Spleen (tissue), 11 donors: ENCODE data around the gene SAMD15. TPM values are rescaled to one million over a fixed set of nuclear protein-coding genes. Genes with fewer than 3 reads are reported as not detected.

Source experiments
- DNase-seq: peaks from one replicate; pipeline ENCODE4 v3.0.0-alpha.2; 2020
- H3K27ac ChIP-seq, 8 donors: fragments of 200-600 bp; sonication (generic) in 7 of 8; 1 replicate in 4 of 8; 2 replicates in 4 of 8; pipeline versions ENCODE4 v1.5.0 to v1.8.0; 2016 to 2021; ENCODE audit warnings: inconsistent platforms in 4 of 8, mild to moderate bottlenecking in 4 of 8, moderate library complexity in 1 of 8
- H3K27me3 ChIP-seq, 7 donors: fragments of 200-600 bp; sonication (generic) in 6 of 7; replicated peaks in 1 of 7; 1 replicate in 4 of 7; 2 replicates in 3 of 7; pipeline versions ENCODE4 v1.5.0 to v1.8.0; 2016 to 2021; ENCODE audit warnings: inconsistent platforms in 3 of 7, mild to moderate bottlenecking in 1 of 7
- H3K36me3 ChIP-seq, 6 donors: fragments of 200-600 bp; sonication (generic) in 5 of 6; 1 replicate in 4 of 6; 2 replicates in 2 of 6; pipeline versions ENCODE4 v1.5.0 to v1.8.0; 2016 to 2021; ENCODE audit warnings: inconsistent platforms in 2 of 6
- H3K4me1 ChIP-seq, 6 donors: fragments of 200-600 bp; sonication (generic) in 5 of 6; 1 replicate in 3 of 6; 2 replicates in 3 of 6; pipeline versions ENCODE4 v1.5.0 to v1.8.0; 2016 to 2021; ENCODE audit warnings: inconsistent platforms in 3 of 6
- H3K4me3 ChIP-seq, 8 donors: fragments of 200-600 bp; sonication (generic) in 7 of 8; 1 replicate in 4 of 8; 2 replicates in 4 of 8; pipeline versions ENCODE4 v1.5.0 to v1.8.0; 2016 to 2021; ENCODE audit warnings: inconsistent platforms in 4 of 8, mild to moderate bottlenecking in 4 of 8, moderate library complexity in 2 of 8
- H3K9me3 ChIP-seq, 8 donors: fragments of 200-600 bp; sonication (generic) in 7 of 8; 1 replicate in 4 of 8; 2 replicates in 4 of 8; pipeline versions ENCODE4 v1.5.0 to v1.8.0; 2016 to 2021; ENCODE audit warnings: inconsistent platforms in 4 of 8
- POLR2A ChIP-seq, 3 donors: fragments of 450-650 bp; IDR thresholded peaks; one replicate each; pipeline ENCODE4 v1.5.1; 2017; ENCODE audit warnings: antibody characterized with exemption in 3 of 3, mild to moderate bottlenecking in 1 of 3
- POLR2AphosphoS5 ChIP-seq, 3 donors: sonication (generic); formaldehyde crosslinking; IDR thresholded peaks; one replicate each; pipeline ENCODE4 v1.5.1; 2017; ENCODE audit warnings: antibody characterized with exemption in 3 of 3
- WGBS, 5 donors: extraction: QIAGEN DNeasy Blood & Tissue Kit in 3 of 5; methylation state at CpG; one replicate each; pipeline versions ENCODE4 v1.1.5 to v1.1.7; 2013 to 2018; 5-methylcytosine and 5-hydroxymethylcytosine counted together
- intact Hi-C: fragments of 100-400 bp; cut with DNase I; formaldehyde crosslinking; loops from one replicate; pipeline ENCODE4 v1.15.0; 2023; ENCODE audit warnings: low total_unique reads
- polyA plus RNA-seq, 3 donors: library from polyadenylated mRNA; stranded (reverse); fragments of 200-250 nt; gene quantifications; one replicate each; pipeline ENCODE4 v1.2.1, GENCODE V29; 2013
- total RNA-seq, 7 donors: library from RNA; depleted of rRNA in 3 of 7; stranded (reverse); fragments of >200 nt in 3 of 7; fragmentation: NEBNext Ultra II Directional in 4 of 7; extraction: Animal tissue kit (Norgen Biotek cat#: 25700) in 4 of 7; gene quantifications; one replicate each; pipeline versions ENCODE4 v1.1.0 to v1.2.1, GENCODE V29; 2016 to 2021
- TF ChIP-seq, protein P1 (sequence below), 11 experiments: fragments of 200-600 bp in 7 of 11; fragments of 450-650 bp in 4 of 11; sonication (generic) in 4 of 11; IDR thresholded peaks in 8 of 11; conservative IDR thresholded peaks in 3 of 11; 1 replicate in 7 of 11; 2 replicates in 4 of 11; pipeline versions ENCODE4 v1.4.0 to v1.8.0; 2016 to 2021; ENCODE audit warnings: antibody characterized with exemption in 11 of 11, inconsistent platforms in 4 of 11, mild to moderate bottlenecking in 1 of 11
- donor health status: healthy with polysubstance abuse.
- donor health status: DM: no; HTN: no; CAD: no; lungs with moderate emphysema.
- donor health status: DM: no; HTN: no; CAD: no.
- donor health status: Bipolar disorder and iron deficiency.
- donor health status: healthy.
- donor health status: DM: no; HTN: no; CAD: no.
- donor health status: DM: yes; HTN: yes; CAD: no.

Gene SAMD15
- total and polyA plus RNA-seq, 10 donors: 0.15 to 1.7 (median 0.79) TPM; not detected in 1

DNA sequence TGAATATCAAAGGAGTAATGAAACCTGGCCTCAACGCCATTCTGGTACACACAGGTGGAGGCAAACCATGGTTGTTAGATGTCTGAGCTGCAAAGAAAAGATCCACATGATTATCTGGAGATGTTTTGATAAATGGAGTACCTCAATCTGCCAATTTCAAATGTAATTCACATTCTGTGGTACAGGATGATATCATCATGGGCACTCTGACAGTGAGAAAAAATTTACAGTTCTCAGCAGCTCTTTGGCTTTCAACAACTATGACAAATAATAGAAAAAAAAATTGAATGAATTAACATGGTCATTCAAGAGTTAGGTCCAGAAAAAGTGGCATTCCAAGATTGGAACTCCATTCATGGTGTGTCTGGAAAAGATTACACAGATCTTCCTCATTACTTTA lies 17.6 kb upstream of the SAMD15 start:
- Histone ChIP-seq H3K27me3 (no peaks in the 10 kb centered on the region), H3K9me3 (no peaks in the 10 kb centered on the region), H3K4me3 (no peak overlapping the region), H3K27ac (no peak overlapping the region), H3K36me3 (peaks cover 0 to 11% (median 0%) of the 10 kb centered on the region in 6 donors), H3K4me1 (peaks cover 0 to 30% (median 0%) of the 10 kb centered on the region in 6 donors)
- no peak for DNase-seq
- TF ChIP-seq POLR2AphosphoS5 (IDR thresholded peaks at IDR 0.05): no peak
- 86 to 100% (median 94%) methylated on average over 1 of the region's 1 CpG for WGBS, 5 donors
- intact Hi-C loops: no loop called here

DNA sequence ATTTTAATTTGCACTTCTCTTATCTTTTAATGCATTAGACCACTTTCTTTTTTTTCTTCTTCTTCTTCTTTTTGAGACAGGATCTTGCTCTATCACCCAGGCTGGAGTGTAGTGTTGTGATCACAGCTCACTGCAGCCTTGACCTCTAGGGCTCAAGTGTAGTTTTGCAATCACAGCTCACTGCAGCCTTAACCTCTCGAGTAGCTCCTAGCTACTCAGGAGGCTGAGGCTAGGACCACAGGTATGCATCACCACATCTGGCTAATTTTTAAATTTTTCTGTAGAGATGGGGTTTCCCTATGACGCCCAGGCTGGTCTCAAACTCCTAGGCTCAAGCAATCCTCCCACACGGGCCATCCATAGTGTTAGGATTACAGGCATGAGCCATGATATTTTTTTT lies 13.0 kb upstream of the SAMD15 start:
- DNase-seq: no peak
- WGBS, 5 donors: 72 to 86% (median 75%) methylated on average over 3 of the region's 3 CpGs
- TF ChIP-seq POLR2AphosphoS5 (IDR thresholded peaks at IDR 0.05) (no peak), POLR2A (IDR thresholded peaks at IDR 0.05) (no peak)
- TF ChIP-seq, protein P1, sequence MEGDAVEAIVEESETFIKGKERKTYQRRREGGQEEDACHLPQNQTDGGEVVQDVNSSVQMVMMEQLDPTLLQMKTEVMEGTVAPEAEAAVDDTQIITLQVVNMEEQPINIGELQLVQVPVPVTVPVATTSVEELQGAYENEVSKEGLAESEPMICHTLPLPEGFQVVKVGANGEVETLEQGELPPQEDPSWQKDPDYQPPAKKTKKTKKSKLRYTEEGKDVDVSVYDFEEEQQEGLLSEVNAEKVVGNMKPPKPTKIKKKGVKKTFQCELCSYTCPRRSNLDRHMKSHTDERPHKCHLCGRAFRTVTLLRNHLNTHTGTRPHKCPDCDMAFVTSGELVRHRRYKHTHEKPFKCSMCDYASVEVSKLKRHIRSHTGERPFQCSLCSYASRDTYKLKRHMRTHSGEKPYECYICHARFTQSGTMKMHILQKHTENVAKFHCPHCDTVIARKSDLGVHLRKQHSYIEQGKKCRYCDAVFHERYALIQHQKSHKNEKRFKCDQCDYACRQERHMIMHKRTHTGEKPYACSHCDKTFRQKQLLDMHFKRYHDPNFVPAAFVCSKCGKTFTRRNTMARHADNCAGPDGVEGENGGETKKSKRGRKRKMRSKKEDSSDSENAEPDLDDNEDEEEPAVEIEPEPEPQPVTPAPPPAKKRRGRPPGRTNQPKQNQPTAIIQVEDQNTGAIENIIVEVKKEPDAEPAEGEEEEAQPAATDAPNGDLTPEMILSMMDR (IDR thresholded peaks at IDR 0.05 in 8 of 11, conservative IDR thresholded peaks at IDR 0.05 in 3 of 11): no peak
- Histone ChIP-seq H3K9me3 (no peaks in the 10 kb centered on the region), H3K27ac (no peak overlapping the region), H3K4me1 (peaks cover 0 to 50% (median 3%) of the 10 kb centered on the region in 6 donors), H3K27me3 (no peaks in the 10 kb centered on the region), H3K4me3 (no peak overlapping the region), H3K36me3 (peaks cover 0 to 10% (median 0%) of the 10 kb centered on the region in 6 donors)
- intact Hi-C loops: no loop called here

DNA sequence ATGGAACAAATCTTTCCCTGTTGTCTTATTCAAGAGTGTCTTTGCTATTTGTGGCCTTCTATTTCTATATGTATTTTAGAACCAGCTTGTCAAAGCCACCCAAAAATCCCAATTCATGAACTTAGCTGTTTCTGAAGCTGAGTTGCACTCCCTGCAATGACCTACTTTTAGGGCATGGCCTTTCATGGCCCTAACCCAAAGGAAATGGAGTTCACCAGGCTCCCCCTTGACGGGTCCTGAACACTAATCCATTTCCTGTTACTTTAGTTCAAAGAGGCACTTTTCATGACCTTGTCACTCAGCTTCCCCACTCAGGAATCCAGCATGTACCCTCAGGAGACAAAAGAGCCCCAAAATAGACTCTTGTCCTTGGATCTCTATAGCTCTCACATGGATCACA lies 7.9 kb upstream of the SAMD15 start:
- H3K4me3 ChIP-seq: no peak overlapping the region
- H3K27ac ChIP-seq: peak overlapping the region in 2 of 8 donors; percentile 3 to 7
- TF ChIP-seq POLR2A (IDR thresholded peaks at IDR 0.05): no peak
- TF ChIP-seq POLR2AphosphoS5 (IDR thresholded peaks at IDR 0.05): no peak
- TF ChIP-seq, protein P1 (IDR thresholded peaks at IDR 0.05 in 8 of 11, conservative IDR thresholded peaks at IDR 0.05 in 3 of 11): no peak
- 3 to 29% (median 15%) methylated on average over 1 of the region's 1 CpG for WGBS, 5 donors
- DNase-seq: no peak
- no peaks in the 10 kb centered on the region for H3K27me3 ChIP-seq
- no peaks in the 10 kb centered on the region for H3K9me3 ChIP-seq
- peaks cover 0 to 4% (median 0%) of the 10 kb centered on the region in 6 donors for H3K36me3 ChIP-seq
- intact Hi-C loops: no loop called here
- peaks cover 4 to 73% (median 31%) of the 10 kb centered on the region in 6 donors for H3K4me1 ChIP-seq

DNA sequence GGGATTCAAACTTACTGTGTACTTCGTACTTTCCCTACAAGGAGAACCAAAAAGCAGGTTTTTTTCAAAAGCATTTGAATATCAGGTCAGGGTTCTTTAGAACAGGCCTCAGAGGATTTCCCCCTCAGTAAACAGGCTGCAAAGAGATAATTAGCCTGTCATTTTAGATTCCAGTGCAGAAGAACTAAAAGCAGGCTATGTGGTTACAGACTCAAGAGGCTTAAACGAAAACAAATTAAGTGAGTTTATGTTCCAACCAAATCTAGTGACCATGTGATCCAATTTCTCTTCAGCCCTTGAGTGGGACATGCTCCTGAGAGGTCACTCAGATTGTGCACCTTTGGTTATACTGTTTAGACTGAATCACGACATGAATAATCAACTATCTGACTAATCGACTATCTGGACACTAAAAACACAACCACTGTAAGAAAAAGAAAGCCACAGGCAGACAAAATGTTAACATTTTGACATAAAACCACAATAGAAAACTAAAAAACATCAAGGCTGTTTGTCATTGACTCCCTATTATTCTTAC lies 4.8 kb upstream of the SAMD15 start:
- 14 to 31% (median 29%) methylated on average over 4 of the region's 4 CpGs for WGBS, 5 donors
- TF ChIP-seq POLR2A (IDR thresholded peaks at IDR 0.05): peak in 1 of 3 donors; percentile 46
- no peak for TF ChIP-seq POLR2AphosphoS5 (IDR thresholded peaks at IDR 0.05)
- H3K36me3 ChIP-seq: no peaks in the 10 kb centered on the region
- H3K27ac ChIP-seq: peak overlapping the region in 7 of 8 donors; percentile 10 to 94 (median 72)
- H3K4me3 ChIP-seq: peak overlapping the region in 1 of 8 donors; percentile 0
- intact Hi-C loops: no loop called here
- H3K4me1 ChIP-seq: peaks cover 7 to 78% (median 54%) of the 10 kb centered on the region in 6 donors
- no peaks in the 10 kb centered on the region for H3K27me3 ChIP-seq
- no peaks in the 10 kb centered on the region for H3K9me3 ChIP-seq
- no peak for DNase-seq

DNA sequence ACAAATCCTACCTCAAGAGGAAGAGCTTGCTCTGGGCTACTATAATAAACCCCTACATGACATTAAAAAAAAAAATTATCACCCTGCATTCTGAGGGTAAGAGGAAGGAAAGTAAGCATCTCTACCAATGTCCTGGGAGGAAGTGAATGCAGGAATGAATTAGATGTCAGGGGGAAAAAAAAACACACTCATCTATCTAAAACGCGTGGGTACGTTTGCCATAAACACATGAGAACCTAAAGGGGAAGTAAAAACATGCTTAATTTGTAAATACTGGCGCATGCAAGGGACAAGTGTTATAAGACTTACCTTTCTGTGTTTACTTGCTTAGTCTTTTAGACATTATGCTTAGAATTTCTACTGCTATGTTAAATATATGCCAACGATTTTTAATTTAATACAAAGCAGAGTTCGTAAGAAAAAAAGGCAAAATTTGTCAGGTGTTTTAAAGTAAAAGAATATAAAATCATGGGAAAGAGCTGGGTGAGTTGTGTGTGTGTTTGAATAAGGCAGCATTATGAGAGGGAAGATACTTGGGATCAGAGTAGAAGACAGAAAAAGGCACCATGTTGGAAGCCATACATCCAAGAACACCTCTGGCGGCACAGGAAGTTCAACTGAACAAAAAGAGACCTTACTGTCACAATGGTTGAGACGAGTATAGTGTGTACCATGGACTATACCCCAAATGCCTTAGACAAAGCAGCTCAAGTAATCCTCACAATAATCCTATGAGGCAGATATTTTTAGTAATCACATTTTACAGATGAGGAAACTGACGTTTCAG lies 1.8 kb upstream of the SAMD15 start:
- no peaks in the 10 kb centered on the region for H3K27me3 ChIP-seq
- H3K36me3 ChIP-seq: no peaks in the 10 kb centered on the region
- no peak for DNase-seq
- H3K9me3 ChIP-seq: no peaks in the 10 kb centered on the region
- intact Hi-C loops: loop anchor here (5.0 kb wide), 1 partner anchor 82 kb away; the partner anchor contains the start of genes AHSA1 and VIPAS39
- peak overlapping the region; percentile 82 to 100 (median 98) for H3K4me3 ChIP-seq
- no peak for TF ChIP-seq POLR2A (IDR thresholded peaks at IDR 0.05)
- no peak for TF ChIP-seq POLR2AphosphoS5 (IDR thresholded peaks at IDR 0.05)
- TF ChIP-seq, protein P1 (IDR thresholded peaks at IDR 0.05 in 8 of 11, conservative IDR thresholded peaks at IDR 0.05 in 3 of 11): no peak
- WGBS, 5 donors: 34 to 50% (median 45%) methylated on average over 9 of the region's 9 CpGs
- H3K4me1 ChIP-seq: peaks cover 12 to 83% (median 51%) of the 10 kb centered on the region in 6 donors
- H3K27ac ChIP-seq: peak overlapping the region in 6 of 8 donors; percentile 60 to 95 (median 94)
